H1 (cell line): ENCODE results near the gene CHMP4B.

Source experiments
- GABPA ChIP-seq: IDR thresholded peaks from 2 replicates; pipeline ENCODE4 v1.6.1; 2011; ENCODE audit warnings: mild to moderate bottlenecking, low read length, moderate library complexity, borderline replicate concordance; ENCODE audit not compliant: insufficient read depth
- MAX ChIP-seq: IDR thresholded peaks from 2 replicates; pipeline ENCODE4 v1.6.1; 2012; ENCODE audit warnings: inconsistent platforms
- PHF8 ChIP-seq: fragments of 200-600 bp; sonication (generic); conservative IDR thresholded peaks from 2 replicates; pipeline ENCODE4 v1.7.1; 2012; ENCODE audit warnings: low read depth, mild to moderate bottlenecking, inconsistent platforms, low read length, moderate library complexity
- RFX5 ChIP-seq: IDR thresholded peaks from 2 replicates; pipeline ENCODE4 v1.6.1; 2011; ENCODE audit warnings: low read depth, low read length, improper control_type of control experiment, borderline replicate concordance
- TEAD4 ChIP-seq: IDR thresholded peaks from 2 replicates; pipeline ENCODE4 v1.6.1; 2012; ENCODE audit warnings: low read depth, low read length, inconsistent platforms, mixed read lengths
- TF ChIP-seq, protein P1 (sequence below), 3 experiments: IDR thresholded peaks; 1 replicate in 2 of 3; 2 replicates in 1 of 3; pipeline versions ENCODE4 v1.5.1 to v1.6.1; 2011; ENCODE audit warnings: low read length in 3 of 3, mild to moderate bottlenecking in 3 of 3, inconsistent platforms in 2 of 3, low read depth in 1 of 3, moderate library complexity in 1 of 3; ENCODE audit not compliant: insufficient read depth in 1 of 3; ENCODE audit errors: control extremely low read depth in 1 of 3

- TF ChIP-seq MAX: no peak
- TF ChIP-seq PHF8: no peak
- TF ChIP-seq, protein P1, sequence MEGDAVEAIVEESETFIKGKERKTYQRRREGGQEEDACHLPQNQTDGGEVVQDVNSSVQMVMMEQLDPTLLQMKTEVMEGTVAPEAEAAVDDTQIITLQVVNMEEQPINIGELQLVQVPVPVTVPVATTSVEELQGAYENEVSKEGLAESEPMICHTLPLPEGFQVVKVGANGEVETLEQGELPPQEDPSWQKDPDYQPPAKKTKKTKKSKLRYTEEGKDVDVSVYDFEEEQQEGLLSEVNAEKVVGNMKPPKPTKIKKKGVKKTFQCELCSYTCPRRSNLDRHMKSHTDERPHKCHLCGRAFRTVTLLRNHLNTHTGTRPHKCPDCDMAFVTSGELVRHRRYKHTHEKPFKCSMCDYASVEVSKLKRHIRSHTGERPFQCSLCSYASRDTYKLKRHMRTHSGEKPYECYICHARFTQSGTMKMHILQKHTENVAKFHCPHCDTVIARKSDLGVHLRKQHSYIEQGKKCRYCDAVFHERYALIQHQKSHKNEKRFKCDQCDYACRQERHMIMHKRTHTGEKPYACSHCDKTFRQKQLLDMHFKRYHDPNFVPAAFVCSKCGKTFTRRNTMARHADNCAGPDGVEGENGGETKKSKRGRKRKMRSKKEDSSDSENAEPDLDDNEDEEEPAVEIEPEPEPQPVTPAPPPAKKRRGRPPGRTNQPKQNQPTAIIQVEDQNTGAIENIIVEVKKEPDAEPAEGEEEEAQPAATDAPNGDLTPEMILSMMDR (IDR thresholded peaks at IDR 0.05; ENCODE audit: control extremely low read depth in 1 of 3, insufficient read depth in 1 of 3, low read depth in 1 of 3, low read length in 3 of 3): no peak
- no peak for TF ChIP-seq GABPA
- TF ChIP-seq TEAD4: no peak
- TF ChIP-seq RFX5: no peak
Measured at GRCh38 chr20:33822423-33822822, 11.3 kb downstream of the CHMP4B start.
